Superior temporal gyrus (tissue), 1 donor: Measurements from ENCODE around the gene ARHGAP8.
"Not testable (repeated sequence)": the region's sequence is repeated elsewhere in the genome, so short reads cannot be mapped to it uniquely, and the experiment has no call there.

Experiments
- DNase-seq: peaks from one replicate; pipeline ENCODE4 v3.0.0-alpha.2; 2016; ENCODE audit errors: extremely low spot score

Gene ARHGAP8

DNA sequence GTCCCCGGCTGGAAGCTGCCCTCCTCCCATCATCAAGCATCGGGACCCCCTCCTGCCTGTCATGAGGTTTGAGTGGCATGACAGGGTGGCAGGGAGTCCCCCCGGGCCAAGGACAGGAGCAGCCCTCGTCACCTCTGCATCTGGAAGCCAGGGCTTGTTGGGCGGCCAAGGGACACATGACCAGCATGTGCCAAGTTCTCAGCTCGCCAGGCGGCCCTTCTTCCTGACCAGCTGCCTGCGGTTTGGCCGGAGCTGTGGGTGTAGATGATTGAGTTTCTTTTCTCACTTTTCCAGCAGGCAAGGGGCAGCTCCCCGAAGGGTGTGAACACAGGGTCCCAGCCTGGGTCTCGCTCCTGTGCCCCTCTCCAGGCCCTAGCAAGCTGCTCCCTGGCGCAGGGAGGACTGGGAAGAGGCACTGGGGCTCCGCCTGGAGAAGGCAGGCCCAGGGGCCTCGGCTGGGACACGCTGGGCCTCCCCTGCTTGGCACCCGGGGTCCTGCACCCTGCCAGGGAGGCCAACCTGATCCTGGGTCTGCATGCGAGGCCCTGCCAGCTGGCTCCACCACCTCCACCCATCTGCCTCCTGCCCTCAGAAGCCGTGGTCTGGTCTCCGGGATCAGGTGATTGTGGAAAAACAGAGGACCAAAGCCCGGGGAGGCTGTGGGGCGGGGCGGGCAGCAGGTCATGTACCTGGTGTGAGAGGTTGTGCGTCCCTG, 13.4 kb downstream of the ARHGAP8 start:
- no peak for DNase-seq

- no peak for DNase-seq
These were observed 20.7 kb downstream of the ARHGAP8 start for GRCh38 chr22:44773082-44773481.

DNA sequence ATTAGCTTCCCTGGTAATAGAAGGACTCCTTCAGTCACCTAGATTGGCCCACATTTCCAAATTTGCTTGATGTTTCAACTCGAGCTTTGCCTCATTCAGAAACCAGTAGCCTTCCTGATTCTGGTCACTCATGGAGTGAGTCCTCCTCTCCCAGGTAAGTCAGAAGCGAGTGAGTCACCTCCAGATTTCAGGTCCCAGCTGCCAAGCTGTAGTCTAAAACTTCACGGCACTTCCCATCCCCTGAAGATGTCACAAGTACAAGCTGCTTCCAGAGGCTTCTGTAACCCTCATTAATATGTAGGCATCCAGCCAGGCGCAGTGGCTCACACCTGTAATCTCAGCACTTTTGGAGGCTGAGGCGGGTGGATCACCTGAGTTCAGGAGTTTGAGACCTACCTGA, 23.5 kb downstream of the ARHGAP8 start:
- DNase-seq: no peak

DNA sequence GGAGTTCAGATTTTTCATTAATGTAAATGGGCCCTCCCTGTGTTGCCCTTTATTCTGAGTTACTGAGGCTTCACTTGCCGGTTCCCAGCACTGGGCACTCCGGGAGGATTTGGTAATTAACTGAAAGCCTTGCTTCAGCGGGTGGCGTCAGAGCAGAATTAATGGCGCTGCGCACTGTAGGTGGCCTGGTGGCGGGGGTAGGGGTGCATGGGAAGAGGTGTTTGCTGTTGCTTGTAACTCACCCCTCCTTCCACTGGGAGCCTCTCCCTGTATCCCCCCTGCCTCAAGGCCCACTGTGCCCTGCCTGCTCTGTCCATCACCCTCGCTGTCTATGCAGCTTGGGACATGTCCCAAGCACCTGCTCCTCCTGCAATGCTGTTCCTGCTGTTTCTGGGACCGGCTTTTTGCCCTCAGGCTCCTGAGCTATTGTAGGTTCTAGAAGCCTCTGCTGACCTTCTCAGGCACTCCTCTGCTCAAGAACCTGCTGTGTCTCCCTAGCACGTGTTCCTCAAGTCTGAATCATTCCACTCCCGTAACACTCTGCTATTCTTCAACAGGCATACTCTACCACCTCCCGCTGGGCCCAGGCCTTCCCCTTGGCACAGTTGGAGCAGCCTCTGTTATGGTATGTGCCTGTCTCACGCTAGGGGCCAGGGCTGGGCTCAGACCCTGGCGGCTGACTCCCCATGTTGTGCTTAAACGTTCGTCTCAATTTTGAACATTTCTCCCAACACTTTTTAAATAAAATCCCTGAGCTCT, 24.4 kb downstream of the ARHGAP8 start:
- no peak for DNase-seq

GRCh38 chr22:44777364-44777755, 25.0 kb downstream of the ARHGAP8 start:
- no peak for DNase-seq

DNA sequence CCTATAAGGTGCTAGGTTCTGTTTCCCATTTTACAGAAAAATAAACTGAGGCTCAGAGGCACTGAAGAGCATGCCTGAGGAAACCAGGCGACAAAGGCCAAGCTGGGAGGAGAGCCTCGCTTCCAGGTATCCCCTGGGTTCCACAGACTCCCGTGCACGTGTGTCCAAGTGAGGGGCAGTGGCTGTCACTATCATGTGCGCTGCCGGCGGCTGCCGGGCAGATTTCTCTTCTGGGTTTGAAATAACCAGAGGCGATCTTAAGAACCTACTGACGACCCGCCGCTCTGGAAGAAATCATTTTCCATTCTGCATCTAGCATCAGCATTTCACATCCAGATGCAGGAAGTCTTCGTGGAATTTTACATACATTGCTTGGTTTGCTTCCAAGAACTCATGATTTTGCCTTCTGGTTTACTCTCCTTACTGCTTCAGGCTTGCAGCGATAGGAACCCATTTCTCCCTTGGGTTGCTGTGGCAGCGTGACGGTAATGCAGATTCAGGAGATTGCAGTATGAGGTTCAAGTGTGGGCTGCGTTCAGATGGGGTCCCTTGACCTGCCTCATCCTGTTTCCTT, 28.6 kb downstream of the ARHGAP8 start:
- no peak for DNase-seq

GRCh38 chr22:44782363-44782963, 30.1 kb downstream of the ARHGAP8 start:
- DNase-seq: no peak

DNA sequence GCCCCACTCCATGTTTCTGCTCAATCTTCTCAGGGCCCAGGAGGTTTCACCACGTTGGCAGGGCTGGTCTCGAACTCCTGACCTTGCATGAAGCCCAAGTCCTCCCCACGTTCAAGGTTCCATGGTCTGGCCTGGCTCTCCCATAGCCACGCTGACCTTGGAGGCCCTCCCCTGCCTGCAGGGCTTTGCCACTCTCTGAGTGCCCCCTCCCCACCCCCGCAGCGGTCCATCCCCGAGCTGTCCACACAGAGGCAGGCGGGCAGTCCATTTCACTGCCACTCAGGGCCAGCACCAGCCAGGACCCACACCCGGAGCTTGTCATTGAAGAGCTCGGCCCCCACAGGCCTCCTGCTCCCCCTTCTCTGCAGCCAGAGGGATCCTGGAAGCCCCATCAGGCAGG, 30.7 kb downstream of the ARHGAP8 start:
- no peak for DNase-seq

DNA sequence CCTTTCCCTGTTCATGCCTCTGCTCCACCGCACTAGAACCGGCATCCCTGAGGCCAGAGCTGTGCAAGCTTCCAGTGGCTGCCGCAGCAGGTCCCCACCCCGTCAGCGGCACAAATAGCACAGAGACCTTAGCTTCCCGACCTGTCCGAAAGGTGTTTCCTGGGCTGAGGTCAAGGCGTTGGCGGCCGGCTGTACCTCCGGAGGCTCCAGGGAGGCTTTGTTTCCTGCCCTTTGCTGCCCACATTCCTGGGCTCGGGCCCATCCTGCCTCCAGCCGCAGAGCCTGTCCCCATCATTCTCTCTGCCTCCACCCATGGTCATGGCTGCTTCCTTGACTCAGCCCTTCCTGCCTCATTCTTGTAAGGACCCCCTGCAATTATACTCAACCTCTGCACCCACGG, 31.2 kb downstream of the ARHGAP8 start:
- DNase-seq: no peak

DNA sequence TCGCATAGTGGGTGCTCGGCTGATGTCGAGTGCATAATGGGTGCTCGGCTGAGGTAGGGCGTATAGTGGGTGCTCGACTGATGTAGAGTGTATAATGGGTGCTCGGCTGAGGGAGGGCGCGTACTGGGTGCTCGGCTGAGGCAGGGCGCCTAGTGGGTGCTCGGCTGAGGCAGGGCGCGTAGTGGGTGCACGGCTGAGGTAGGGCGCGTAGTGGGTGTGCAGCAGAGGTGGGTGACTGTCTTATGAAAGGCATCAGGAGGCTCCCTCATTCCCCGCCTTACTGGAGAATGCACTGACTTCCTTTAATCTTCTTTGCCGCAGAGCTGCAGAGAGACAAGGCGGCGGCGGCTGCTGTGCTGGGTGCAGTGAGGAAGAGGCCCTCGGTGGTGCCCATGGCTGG, 33.8 kb downstream of the ARHGAP8 start:
- no peak for DNase-seq

DNA sequence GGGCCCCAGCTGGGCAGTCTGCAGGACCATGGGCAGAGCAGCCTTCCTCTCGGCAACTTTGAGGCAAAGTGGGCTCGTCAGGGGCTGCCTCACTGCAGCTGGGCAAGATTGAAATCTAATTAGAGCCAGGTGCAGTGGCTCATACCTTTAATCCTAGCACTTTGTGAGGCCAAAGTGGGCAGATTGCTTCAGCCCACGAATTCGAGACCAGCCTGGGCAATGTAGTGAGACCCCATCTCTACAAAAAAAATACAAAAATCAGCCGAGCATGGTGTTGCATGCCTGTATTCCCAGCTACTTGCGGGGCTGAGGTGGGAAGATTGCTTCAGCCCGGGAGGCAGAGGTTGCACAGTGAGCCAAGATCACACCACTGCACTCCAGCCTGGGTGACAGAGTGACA, 34.2 kb downstream of the ARHGAP8 start:
- no peak for DNase-seq

DNA sequence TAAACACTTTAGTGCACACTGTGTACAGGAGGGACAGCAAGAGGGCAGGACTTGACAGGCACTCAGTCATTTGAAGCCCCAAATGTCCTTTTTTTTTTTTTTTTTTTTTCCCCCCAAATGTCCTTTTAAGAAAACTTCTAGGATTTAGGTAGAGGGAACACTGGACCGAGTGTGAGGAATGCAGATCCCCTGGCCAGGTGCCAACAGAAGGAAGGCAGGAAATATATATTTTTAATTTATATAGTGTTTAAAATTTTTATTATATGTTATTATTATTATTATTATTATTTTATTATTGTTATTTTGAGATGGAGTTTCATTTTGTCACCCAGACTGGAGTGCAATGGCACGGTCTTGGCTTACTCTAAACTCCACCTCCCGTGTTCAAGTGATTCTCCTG, 35.5 kb downstream of the ARHGAP8 start:
- no peak for DNase-seq

DNA sequence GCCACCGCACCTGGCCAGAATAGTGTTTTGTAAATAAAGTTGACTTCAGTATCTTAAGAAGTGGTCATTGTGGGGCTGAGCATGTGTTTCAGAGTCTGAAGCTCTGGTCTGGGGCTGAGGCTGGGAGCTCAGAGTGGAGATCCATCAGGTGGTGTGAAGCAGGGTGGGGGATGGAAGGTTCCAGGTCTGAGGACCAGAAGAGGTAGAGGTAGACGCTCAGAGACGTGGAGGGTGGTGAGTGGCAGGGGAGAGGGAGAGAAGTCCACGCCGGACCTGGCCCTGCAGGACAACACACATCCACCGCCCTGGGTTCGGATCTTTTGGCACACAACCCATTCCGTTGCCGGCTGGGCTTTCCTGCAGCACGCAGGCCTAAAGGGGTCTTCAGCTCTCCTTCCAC, 40.7 kb downstream of the ARHGAP8 start:
- no peak for DNase-seq

DNA sequence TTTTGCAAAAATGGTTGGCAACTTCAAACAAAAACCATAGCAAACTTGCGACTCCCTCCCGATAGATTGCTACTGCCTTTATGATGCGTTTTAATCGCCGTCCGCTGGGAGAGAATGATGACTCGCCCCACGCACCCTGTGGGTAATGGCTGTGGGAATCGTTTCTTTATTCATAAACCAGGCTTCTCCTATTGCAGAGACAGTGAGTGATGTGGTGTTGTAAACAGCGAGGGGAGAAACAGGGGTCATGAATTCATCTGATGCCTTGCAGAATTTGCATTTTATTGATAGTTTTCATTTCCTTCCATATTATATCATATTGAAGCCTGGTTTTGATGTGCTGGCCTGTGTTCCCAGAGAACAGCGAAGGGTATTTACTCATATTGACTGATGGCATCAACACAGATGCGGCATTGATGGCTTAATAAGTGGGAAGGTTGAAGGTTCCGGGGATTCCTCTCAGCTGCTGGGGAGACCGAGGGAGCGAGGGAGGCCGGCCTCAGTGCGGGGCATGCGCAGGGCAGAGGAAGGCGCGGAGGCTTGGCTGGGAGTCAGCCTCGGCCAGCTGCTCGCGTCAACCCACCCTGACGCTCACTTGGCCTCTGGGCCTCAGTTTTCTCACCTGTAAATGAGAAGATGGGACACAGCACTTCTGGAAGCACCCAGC, 41.3 kb downstream of the ARHGAP8 start:
- no peak for DNase-seq

GRCh38 chr22:44795701-44796630, 43.6 kb downstream of the ARHGAP8 start:
- DNase-seq: no peak

GRCh38 chr22:44797181-44797725, 44.9 kb downstream of the ARHGAP8 start:
- peak; percentile 68 for DNase-seq

GRCh38 chr22:44799077-44799945, 46.9 kb downstream of the ARHGAP8 start:
- DNase-seq: no peak

DNA sequence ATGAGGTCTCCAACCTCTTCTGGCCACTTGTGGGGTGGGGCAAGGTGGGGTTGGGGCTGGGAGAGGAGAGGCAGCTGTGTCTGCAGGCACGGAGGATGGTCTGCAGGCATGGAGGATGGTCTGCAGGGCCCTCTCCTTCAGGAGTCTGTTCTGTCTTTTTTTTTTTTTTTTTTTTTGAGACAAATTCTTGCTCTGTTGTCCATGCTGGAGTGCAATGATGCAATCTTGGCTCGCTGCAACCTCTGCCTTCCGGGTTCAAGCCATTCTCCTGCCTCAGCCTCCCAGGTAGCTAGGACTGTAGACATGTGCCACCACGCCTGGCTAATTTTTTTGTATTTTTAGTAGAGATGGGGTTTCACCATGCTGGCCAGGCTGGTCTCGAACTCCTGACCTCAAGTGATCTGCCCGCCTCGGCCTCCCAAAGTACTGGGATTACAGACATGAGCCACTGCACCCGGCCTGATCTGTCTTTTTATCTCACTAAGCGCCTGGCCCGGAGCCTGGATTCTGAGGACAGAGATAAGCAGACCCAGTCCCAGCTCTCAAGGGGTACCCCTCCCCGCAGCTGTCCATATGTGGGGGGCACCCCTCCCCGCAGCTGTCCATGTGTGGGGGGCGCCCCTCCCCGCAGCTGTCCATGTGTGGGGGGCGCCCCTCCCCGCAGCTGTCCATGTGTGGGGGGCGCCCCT, 47.7 kb downstream of the ARHGAP8 start:
- not testable (repeated sequence) for DNase-seq

GRCh38 chr22:44801476-44801875, 49.1 kb downstream of the ARHGAP8 start:
- no peak for DNase-seq
